Activated CD8-positive, alpha-beta memory T cell treated with anti-CD3 and anti-CD28 coated beads, Interleukin-2, amount 50 U/mL, for 4 hours (primary cell): ENCODE measurements around the gene AGAP4.
"Not testable (repeated sequence)": the region's sequence is repeated elsewhere in the genome, so short reads cannot be mapped to it uniquely, and the experiment has no call there.

Experiments used
- DNase-seq: peaks from one replicate; pipeline ENCODE4 v3.0.0-alpha.2; 2020

The AGAP4 gene

GRCh38 chr10:45847400-45847799, at the start of gene AGAP4:
Gene AGAP4 (minus strand): TSS chr10:45847500. CDS start chr10:45847347, 153 bp downstream.
- not testable (repeated sequence) for DNase-seq

GRCh38 chr10:45890721-45891120, 43.4 kb upstream of the AGAP4 start:
- not testable (repeated sequence) for DNase-seq

DNA sequence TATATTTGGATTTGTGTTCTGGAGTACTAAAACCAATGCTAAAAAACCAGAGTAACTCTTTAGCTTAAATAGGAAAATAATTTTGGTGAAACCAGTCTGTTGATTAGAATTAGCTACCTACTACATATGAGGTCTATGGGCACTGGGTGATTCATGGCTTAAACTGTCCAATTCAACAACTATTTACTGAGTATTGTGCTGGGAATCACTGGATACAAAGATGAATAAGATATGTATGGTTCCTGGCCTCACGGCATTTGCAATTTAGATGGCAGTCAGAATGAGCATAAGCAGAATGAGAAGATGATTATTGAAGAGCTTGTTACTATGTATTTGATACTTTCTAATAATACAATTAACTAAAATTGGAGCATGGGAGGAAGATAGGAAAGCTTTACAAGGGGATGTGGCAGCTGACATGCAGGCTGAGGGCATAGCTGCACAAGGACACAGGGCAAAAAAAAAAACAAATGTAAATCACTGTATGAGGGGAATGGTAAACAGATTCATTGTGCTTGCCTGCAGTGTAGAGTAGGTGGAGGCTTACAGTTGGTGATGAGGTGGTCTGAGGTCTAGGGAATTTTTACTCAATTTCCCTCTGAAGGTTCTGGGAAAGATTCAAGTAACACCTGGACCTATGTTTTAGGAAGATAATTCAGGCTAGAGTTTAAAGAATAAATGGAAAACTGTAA, 42.4 kb upstream of the AGAP4 start:
- DNase-seq: not testable (repeated sequence)

DNA sequence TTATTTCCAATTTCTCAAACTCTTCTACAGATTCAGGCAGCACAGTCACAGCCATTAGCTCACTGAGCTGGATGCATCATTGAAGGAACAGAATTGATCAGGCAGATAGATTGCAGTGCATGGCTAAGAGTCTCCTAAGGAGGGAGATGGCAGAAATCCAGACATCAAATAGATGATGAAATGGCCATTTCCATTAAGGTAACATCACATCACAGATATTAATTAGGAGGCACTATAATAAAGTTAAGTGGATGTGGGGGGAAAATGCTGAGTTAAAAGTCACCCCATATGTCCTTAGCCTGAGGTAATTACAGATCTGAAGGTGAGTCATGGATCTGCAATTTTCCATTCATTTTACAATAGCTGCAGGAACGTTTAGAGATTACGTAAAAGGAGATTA, 35.6 kb upstream of the AGAP4 start:
- not testable (repeated sequence) for DNase-seq

- not testable (repeated sequence) for DNase-seq
Measured at GRCh38 chr10:45865404-45865803, 18.1 kb upstream of the AGAP4 start.

GRCh38 chr10:45864264-45864663, 17.0 kb upstream of the AGAP4 start:
- DNase-seq: not testable (repeated sequence)

GRCh38 chr10:45863632-45864031, 16.3 kb upstream of the AGAP4 start:
- not testable (repeated sequence) for DNase-seq

DNA sequence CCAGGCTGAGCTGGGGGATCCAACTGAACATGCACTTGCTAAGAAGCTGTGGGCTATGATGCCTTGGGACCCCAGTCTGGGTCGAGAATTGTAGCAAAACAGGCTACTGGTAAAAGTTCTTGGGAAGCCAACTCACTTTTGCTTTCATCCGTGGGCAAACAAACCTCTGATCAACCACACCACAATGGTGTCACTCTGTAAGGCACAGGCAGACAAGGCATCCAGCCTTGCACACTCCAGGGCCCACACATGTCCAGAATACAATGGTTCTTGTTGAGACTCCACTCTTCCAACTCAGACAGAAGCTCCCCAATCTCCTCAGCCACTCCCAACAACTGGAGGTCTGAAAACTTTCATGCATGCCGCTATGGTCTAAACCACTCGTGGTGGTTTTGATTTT, 10.6 kb upstream of the AGAP4 start:
- DNase-seq: not testable (repeated sequence)

- not testable (repeated sequence) for DNase-seq
Measured at GRCh38 chr10:45848467-45848866, 1.2 kb upstream of the AGAP4 start.

- not testable (repeated sequence) for DNase-seq
Measured at GRCh38 chr10:45822918-45823317, 24.4 kb downstream of the AGAP4 start.

- DNase-seq: not testable (repeated sequence)
Measured at GRCh38 chr10:45820107-45820830, 27.0 kb downstream of the AGAP4 start.

DNA sequence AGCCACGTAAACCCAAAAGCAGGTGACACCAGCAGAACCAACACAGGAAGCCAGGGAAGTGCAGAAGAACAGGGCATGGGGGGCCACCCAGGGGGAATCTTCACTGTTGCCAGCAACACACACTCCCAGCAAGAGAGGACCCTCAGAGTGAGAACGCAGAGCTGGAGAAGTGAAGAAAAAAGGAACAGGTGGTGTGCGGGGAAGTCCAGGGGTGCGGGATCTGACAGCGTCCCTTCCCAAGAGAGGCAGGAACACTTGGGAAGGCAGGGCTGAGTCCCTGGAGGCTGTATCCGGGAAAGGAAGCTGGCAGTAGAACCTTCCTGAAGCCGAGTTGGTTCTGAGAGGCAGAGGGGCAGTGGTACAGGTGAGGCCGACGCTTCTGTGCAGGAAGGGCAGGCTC, 27.7 kb downstream of the AGAP4 start:
- no peak for DNase-seq

DNA sequence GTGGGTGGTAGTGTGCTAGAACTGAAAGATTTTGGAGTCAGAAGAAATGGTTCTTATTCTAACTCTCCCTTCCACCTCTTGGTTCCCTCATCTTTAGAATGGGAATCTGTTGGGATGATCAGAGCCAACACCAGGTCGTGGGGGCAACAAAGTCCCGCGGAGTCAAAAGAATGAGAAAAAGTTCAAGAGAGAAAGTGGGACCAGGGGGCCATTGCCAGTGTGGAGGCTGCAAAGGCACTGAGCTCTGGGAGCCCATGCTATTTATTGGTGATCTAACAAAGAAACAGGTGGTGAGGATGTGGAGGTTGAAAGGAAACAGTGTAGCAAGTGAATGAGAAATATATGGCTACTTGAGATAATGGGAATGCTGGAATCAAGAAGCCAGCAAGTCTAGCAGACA, 29.4 kb downstream of the AGAP4 start:
- no peak for DNase-seq

- DNase-seq: no peak
Measured at GRCh38 chr10:45817130-45817859, 30.0 kb downstream of the AGAP4 start.

DNA sequence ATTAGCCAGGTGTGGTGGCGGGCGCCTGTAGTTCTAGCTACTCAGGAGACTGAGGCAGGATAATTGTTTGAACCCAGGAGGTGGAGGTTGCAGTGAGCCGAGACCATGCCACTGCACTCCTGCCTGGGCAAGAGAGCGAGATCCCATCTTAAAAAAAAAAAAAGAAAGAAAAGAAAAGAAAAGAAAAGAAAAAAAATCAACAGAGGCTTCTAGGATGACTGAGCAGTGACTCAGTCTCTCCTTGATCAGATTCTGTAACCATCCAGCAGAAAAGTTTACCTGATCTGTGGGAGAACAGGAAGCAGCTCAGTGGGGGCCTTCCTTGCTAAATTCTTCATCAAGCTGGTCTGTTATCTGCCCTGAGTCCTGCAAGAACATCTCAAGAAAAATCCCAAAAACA, 33.2 kb downstream of the AGAP4 start:
- DNase-seq: not testable (repeated sequence)

DNA sequence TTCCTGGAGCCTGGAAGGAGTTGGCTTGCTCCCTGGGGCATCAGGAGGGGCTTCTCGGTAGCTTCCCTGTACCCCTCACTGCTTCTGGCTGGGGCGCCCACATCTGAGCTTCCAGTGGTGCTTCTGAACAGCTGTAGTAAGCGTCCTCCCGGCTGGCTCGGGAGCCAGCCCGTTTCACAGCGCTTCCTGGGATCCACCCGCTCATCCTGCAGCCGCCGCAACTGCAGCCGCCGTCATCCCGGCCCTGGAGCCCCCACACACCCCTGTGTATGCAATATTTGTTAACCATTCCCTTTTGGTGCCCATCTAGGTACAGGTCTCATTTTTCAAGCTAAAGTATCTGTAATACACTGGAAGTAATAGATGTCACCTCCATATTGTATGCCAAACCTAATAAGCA, 34.3 kb downstream of the AGAP4 start:
- not testable (repeated sequence) for DNase-seq

- no peak for DNase-seq
Measured at GRCh38 chr10:45811075-45811474, 36.2 kb downstream of the AGAP4 start.

DNA sequence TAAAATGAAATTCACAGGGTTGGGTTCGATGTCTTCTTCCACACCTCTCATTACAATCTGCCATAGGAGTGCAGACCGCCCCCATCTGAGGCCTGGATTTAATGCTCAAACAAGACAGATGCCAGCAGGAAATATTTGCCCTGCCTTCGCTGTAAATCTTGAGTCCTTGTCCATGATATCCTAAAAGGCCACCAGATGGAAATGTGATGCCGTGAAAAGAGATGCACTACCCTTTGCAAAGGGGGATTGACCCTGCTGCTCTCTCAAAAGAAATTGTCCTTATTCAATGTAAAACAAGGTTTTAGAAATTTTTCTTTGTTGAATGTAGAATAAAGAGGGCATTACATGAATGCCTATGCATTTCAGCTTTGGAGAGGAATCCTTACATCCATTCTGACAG, 37.5 kb downstream of the AGAP4 start:
- DNase-seq: no peak

- not testable (repeated sequence) for DNase-seq
Measured at GRCh38 chr10:45804996-45805395, 42.3 kb downstream of the AGAP4 start.

GRCh38 chr10:45803060-45804010, 44.0 kb downstream of the AGAP4 start:
- DNase-seq: not testable (repeated sequence)

GRCh38 chr10:45794761-45795160, 52.5 kb downstream of the AGAP4 start:
- not testable (repeated sequence) for DNase-seq

GRCh38 chr10:45790694-45791426, 56.4 kb downstream of the AGAP4 start:
- not testable (repeated sequence) for DNase-seq
